ENCODE results near the gene TMEM217. TPM values are rescaled to one million over a fixed set of nuclear protein-coding genes. Genes with fewer than 3 reads are reported as not detected.

The TMEM217 gene
- total RNA-seq, 1 donor from 2014 or later = 8.5 TPM

DNA sequence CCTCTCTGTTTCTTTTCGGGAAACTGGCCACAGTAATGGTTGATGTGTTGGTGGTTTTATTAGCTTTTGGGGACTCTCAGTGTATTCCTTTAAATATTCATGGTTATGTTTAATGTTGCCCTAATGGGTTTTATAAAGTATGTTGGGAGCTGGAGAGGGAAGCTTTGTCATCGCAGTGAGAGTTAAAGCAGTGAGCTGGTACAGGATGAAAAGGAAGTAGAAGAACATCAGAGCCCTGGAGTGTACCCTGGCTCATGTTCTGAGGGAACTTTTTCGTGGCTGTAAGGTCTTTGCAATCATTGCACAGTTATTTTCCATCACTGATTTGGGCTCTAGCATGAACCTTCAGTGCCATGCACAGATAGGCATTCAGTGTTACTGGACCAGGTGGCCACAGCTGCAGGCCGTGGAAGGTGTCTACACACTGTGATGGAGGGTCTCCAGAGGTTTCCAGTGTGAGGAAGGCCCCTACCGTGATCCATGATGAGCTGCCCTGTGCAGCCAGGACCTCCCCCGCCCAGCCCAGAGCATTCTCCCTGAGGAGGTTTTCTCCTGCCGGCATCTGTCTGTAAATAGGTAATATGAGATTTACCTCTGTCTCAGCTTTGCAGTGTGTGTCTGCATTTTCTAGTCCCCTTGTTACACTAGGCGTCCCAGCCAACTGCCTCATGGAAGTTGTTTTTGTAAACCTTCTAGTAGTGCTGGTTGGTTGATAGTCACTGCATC, 22.4 kb upstream of the TMEM217 start:
- no peak for DNase-seq (ENCODE audit: low read depth in 2 of 2)

DNA sequence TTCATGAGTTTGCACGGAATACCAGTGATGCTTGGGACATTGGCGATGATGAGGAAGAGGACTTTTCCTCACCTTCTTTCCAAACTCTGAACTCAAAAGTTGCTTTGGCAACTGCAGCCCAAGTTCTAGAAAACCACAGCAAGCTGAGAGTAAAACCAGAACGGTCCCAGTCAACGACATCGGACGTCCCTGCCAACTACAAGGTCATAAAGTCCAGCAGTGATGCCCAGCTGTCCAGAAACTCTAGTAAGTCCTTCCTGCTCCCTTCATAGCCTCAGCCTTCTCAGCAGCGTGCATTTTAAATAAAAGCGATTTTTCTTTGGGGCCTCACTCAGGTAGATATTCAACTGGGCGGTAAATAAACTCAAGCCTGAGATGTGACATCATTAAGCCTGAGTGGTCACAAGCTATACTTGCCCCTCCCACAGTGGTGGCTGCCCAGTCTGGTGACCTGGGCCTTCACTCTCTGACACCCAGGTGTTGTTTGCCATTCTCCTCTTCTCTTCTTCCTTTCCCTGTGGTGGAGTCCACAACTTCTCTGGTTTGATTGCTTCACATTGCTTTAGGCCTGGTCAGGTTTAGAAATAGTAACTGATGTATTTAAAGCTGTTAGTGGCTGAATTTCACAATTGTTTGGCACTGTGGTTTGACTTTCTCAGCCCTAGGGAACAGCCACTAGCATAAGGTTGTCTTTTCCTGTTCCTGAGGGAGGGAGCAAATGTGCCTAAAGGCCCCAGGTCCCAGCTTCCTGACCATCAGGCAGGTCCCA, 21.6 kb upstream of the TMEM217 start:
- peak in 1 of 2 donors; percentile 2 for DNase-seq (ENCODE audit: low read depth in 2 of 2)

DNA sequence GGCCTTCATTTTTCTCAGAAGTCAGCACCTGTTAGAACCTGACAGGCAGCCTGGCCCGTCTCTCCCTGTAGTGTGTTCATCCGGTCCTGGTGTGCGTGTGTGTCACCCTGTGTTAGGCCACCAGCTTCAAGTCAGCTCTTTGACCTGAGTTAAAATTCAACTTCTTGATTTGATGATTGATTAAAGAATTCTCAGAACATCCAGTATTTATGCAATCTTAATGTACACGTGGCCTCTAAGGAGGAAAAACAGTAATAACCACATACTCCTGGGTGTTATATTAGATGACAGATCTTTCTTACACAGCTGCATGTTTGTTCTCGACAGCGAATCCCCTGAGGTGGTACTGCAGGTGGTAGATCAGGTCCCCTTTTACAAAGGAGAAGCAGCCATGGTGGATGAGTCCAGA, 19.1 kb upstream of the TMEM217 start:
- DNase-seq (ENCODE audit: low read depth in 2 of 2) = no peak

DNA sequence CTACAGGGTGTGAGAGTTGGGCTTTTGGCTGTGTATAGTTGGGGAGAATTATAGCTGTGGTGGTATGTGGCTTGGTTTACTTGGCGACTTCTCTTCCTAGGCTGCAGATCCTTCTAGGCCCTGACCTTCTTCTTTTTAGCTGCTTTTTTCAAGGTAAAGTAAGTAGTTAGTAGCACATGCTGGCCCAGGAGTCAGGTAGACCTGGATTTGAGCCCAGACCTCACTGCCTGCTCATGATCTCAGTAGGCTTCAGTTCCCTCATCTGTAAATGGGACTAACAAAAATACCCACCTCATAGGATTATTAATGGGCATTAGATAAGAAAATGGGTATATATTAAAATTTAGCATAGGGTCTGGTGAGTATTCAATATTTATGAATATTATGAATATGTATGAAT, 17.4 kb upstream of the TMEM217 start:
- DNase-seq (ENCODE audit: low read depth in 2 of 2) = no peak

- no peak for DNase-seq (ENCODE audit: low read depth in 2 of 2)
Measured at GRCh38 chr6:37273690-37274089, 15.7 kb upstream of the TMEM217 start.

DNA sequence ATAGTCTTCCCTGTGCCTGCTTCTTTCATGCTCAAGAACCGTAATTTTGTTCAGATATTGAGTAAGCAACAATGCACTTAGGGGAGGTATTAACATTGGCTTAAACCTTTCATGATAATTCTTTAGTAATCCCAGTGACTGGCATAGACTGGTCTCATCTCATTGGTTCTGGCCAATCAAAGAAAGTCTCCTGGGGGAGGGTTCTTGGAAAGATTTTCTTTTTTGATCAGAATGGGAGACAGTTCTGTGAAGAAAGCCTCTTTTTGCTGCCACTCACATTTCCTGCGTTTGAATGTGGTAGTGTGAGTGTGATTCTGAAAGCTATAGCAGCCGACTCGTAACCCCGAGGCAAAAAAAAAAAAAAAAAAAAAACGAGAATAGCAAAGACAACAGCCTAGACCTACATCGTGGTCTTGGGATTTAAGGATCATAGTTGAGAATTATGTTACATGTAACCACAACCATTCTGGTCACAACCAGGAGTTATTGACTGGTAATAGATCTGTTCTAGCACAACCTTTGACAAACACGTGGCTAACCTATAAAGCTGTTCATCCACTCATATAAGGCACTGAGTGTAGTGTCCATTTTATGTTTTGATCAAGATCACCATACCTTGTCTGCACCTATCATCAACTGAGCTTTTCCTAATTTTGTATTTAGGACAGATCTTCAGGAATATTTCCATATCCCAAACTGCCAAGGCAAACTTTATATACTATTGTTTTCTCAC, 15.1 kb upstream of the TMEM217 start:
- DNase-seq (ENCODE audit: low read depth in 2 of 2) = no peak

DNA sequence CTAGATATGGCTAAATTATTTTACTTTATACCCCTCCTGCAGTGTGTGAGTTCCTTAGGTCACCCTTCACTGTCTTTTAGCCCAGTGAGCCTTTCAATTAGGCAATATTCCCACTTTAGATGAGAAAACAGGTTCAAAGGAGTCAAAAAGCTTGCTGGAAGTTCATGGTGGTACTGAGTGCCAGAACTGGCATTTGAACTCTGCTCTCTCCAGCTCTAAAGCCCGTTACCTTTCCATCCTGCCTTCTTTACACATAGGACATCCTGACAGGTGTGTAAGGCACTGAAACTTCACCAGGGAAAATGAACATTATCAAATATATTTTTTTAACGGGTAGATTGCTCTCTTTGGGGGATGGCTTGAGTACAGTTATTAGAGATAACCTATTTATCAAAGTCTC, 11.2 kb upstream of the TMEM217 start:
- no peak for DNase-seq (ENCODE audit: low read depth in 2 of 2)

- DNase-seq (ENCODE audit: low read depth in 2 of 2) = no peak
Measured at GRCh38 chr6:37265860-37266259, 7.9 kb upstream of the TMEM217 start.

DNA sequence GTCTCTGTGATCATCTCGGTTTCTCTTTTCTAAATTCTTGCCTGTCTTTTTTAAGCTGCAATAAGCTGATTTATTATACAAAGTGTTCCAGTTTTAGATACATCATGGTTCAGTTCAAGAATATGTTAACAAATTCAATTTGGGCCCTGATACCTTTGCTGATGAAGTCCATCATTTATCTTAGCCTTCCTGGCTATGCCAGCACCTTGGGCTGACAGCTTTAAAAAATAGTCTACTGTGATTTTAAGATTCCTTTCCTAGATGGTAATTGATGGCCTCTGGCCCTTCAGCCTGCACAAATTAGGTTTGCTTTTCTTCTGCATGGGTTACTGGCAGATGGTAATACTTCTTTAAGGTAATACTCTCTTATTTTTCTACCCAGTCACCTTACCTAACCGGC, 7.1 kb upstream of the TMEM217 start:
- DNase-seq (ENCODE audit: low read depth in 2 of 2) = no peak

- DNase-seq (ENCODE audit: low read depth in 2 of 2) = no peak
Measured at GRCh38 chr6:37262446-37263026, 4.6 kb upstream of the TMEM217 start.

DNA sequence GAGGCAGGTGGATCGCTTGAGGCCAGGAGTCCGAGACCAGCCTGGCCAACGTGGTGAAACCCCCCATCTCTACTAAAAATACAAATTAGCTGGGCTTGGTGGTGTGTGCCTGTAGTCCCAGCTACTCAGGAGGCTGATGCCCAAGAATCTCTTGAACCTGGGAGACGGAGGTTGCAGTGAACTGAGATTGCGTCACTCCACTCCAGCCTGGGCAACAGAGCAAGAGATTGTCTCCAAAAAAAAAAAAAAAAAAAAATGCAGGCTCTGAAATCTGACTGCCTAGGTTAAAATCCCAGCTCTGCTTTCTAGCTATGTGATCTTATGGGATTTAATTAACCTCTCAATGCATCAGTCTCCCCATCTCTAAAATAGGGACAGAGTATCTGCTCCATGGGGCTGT, 3.3 kb upstream of the TMEM217 start:
- DNase-seq (ENCODE audit: low read depth in 2 of 2) = no peak

DNA sequence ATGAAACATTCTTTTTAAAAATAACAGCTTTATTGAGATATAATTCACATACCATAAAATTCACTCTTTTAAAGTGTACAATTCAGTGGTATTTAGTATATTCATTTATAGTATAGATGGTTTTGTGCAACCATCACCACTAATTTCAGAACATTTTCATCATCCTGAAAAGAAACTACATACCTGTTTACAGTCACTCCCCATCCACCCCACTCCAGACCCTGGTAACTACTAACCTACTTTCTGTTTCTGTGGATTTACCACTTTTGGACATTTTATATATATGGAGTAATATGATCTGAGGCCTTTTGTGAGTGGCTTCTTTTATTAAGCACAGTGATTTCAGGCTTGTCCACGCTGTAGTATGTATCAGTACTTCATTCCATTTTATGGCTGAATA, 2.5 kb upstream of the TMEM217 start:
- DNase-seq (ENCODE audit: low read depth in 2 of 2) = no peak

DNA sequence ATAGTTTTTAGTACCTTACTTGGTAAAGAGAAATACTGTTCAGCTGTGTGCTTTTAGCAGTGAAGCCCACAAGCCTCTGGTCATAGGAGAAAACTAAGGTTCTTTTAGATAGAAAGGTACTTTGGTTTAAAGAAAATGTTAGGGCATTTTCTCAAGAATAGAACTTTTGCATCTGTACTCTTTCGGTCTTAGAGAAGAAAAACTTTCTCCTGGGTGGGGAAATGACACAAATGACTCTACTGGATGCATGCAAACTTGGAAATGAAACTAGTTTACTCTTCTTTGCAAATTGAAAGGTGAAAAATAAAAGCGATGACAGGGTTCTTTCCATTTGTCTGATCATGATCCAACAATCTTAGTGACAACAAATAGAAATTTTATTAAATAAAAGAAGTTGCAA, 2.1 kb upstream of the TMEM217 start:
- peak; percentile 32 to 50 for DNase-seq (ENCODE audit: low read depth in 2 of 2)

- DNase-seq (ENCODE audit: low read depth in 2 of 2) = peak; percentile 78 to 91
Measured at GRCh38 chr6:37259191-37259590, 1.2 kb upstream of the TMEM217 start.

DNA sequence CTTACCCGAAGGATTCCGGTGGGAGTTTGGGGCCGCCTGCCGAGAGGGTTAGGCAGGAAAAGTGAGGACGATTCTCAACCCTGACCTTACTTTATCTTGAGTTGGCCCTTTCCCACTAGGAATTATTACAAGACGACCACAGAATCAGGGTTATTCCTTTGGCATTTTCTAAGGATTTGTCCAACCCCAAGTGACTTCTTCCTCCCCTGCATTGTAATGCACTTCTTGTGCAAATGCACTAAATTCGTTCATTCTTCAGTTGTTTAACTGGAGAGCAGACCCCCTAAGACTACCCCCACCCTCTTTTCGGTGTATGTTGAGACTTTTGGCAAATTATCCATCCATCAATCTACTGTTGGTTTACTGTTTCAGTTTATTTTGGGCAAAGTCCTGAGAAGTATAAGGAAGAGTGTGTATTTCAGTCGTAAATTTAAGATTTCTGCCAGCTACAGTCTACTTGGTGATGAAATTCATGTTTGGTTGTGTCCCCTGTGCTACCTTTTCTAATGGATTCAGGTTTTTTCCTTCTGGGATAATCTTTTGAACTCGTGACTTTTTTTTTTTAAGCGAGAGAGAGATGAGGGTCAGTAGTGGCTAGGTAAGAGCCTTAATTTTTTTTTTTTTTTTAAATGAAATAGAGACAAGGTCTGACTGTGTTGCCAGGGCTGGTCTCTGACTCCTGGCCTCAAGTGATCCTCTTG, 611 bp upstream of the TMEM217 start:
- peak in 1 of 2 donors; percentile 23 for DNase-seq (ENCODE audit: low read depth in 2 of 2)

GRCh38 chr6:37257320-37257633, 667 bp downstream of the TMEM217 start:
- DNase-seq (ENCODE audit: low read depth in 2 of 2) = no peak

DNA sequence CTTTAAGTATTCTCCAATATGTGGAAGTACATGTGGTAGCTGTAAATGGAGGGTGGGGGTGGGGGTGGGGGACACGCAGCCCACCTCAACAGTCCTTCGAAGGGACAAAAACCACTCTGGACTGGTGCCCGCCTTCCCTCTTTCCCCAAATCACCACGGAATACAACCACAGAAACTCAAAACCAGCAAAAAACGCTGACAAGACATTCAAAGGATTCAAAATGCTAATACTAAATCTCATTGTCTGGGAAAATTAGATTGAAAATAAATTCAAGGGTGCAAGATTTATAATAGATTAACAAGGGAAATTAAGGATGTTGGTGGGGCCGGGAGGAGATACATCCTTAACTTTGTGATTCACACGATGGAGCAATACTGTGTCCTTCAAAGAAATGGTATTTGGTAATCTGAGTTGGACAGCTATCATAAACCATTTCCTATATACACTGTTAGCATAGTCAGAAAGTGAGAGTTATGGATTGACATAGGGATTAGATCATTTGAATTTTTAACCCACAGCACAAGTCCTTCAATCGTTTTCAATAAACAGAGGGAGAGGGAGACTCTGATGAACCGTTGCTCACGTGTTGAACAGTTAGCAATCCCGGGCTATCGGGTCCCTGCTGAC, 1.1 kb downstream of the TMEM217 start:
- peak in 1 of 2 donors; percentile 32 for DNase-seq (ENCODE audit: low read depth in 2 of 2)

- no peak for DNase-seq (ENCODE audit: low read depth in 2 of 2)
Measured at GRCh38 chr6:37254881-37255280, 3.1 kb downstream of the TMEM217 start.

GRCh38 chr6:37253486-37254007, 4.4 kb downstream of the TMEM217 start:
- no peak for DNase-seq (ENCODE audit: low read depth in 2 of 2)

DNA sequence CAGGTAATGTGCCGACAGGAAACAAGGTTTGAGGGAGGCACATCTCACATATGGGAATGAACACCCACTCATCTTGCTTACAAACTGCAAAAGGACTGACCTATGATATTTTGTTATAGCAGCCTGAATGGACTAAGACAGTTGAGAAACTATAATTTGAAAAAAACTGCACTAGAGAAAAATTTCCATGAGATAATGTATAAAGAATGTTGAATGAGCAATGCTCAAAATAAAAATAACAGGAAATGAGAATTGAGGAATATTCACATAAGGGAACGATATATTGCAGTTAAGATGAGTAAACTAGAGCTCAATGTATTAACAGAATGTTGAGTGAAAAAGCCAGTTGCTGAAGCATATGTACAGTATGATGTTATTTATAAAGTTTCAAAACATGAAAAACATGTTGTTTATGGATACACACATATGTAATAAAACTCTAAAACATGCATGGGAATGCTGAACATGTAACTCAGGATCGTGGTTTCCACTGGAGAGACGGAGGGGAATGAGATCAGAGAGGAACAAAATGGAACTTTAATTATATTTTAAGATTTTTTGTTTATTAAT, 6.6 kb downstream of the TMEM217 start:
- peak; percentile 47 to 66 for DNase-seq (ENCODE audit: low read depth in 2 of 2)
